ENCODE data around the gene ZFTA. TPM values are rescaled to one million over a fixed set of nuclear protein-coding genes. Genes with fewer than 3 reads are reported as not detected.
"Not testable (repeated sequence)": the region's sequence is repeated elsewhere in the genome, so short reads cannot be mapped to it uniquely, and the experiment has no call there.

ZFTA gene
- total RNA-seq, 1 donor = 14.5 TPM

DNA sequence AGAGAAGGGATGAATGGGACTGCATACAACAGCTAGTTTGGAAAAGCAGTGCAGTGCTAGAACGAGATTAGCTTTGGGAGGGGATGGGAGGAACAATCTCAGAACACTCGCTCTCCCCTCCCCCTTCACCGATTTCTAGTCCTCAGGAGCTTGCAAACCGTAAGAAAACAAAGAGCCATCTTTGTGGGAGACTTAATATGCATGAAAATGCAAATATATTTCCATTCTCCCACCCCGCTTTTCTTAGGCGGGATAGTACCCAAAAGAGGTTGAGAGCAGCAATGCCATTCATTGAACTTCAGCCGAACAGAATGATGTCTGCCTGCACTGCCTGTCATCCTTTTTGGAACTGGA is 45.8 kb upstream of the ZFTA start:
- Histone ChIP-seq H3K4me3 (ENCODE audit: insufficient read depth, low read length) (peak overlapping the region; percentile 94), H3K27ac (ENCODE audit: low read depth, low read length) (peak overlapping the region; percentile 58), H4K20me1 (ENCODE audit: insufficient read depth, low read length) (peaks cover 36% of the 10 kb centered on the region), H3K4me1 (ENCODE audit: insufficient read depth, low read length) (peaks cover 19% of the 10 kb centered on the region), H3K79me2 (ENCODE audit: insufficient read depth, low read length) (peaks cover 45% of the 10 kb centered on the region), H3K27me3 (ENCODE audit: insufficient read depth, low read length) (no peaks in the 10 kb centered on the region), H3K36me3 (ENCODE audit: insufficient read depth, low read length) (peaks cover 26% of the 10 kb centered on the region), H3K4me2 (ENCODE audit: insufficient read depth, low read length) (peak overlapping the region; percentile 79), H3K9me3 (ENCODE audit: low read depth, low read length) (no peaks in the 10 kb centered on the region), H2AFZ (ENCODE audit: low read length) (peak overlapping the region; percentile 82)
- TF ChIP-seq CTCF (IDR thresholded peaks at IDR 0.05; ENCODE audit: extremely low read depth, low read depth, low read length) = no peak
- peak; percentile 86 for DNase-seq (ENCODE audit: insufficient read length, low spot score, missing footprints)

GRCh38 chr11:63813563-63814382 is 45.2 kb upstream of the ZFTA start:
- H3K36me3 ChIP-seq (ENCODE audit: insufficient read depth, low read length) = peaks cover 22% of the 10 kb centered on the region
- DNase-seq (ENCODE audit: insufficient read length, low spot score, missing footprints) = peak; percentile 95

DNA sequence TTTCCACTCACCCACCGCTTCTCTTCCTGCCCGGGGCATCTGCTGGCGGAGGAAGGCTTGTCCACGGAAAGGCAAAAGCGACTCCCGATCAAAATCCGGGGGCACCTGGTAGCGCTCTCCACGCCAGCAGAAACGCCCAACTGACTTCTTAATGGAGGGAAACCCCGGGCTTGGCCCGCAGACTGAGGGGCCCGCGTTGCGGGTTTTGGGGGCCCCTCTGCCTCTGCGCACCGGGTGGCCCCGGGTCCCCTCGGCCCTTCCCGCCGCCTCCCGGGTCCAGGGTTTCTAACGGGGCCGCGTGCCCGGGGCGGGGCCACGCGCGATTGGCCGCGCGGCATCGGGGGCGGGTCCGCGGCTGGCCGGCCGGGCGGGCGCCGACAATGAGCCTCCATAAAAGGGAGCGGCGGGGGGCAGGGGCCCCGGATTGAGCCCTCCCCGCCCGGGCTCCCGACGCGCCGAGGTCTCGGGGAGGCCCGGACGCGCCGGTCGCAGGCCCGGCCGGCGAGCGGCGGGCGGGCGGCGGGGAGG is 44.5 kb upstream of the ZFTA start, which contains the start of gene SPINDOC:
SPINDOC (plus strand) TSS at position 422 of the 528 bp plus-strand sequence. CDS start 231 bp downstream, outside the sequence.
- DNase-seq (ENCODE audit: insufficient read length, low spot score, missing footprints) = peak; percentile 100
- Histone ChIP-seq H2AFZ (ENCODE audit: low read length) (peak within 1 kb of the TSS; percentile 93), H3K27ac (ENCODE audit: low read depth, low read length) (peak within 1 kb of the TSS; percentile 58), H3K79me2 (ENCODE audit: insufficient read depth, low read length) (peaks cover 45% of the 10 kb centered on the region), H3K27me3 (ENCODE audit: insufficient read depth, low read length) (no peaks in the 10 kb centered on the region), H3K4me3 (ENCODE audit: insufficient read depth, low read length) (peak within 1 kb of the TSS; percentile 94), H4K20me1 (ENCODE audit: insufficient read depth, low read length) (peaks cover 36% of the 10 kb centered on the region), H3K36me3 (ENCODE audit: insufficient read depth, low read length) (peaks cover 15% of the 10 kb centered on the region), H3K4me2 (ENCODE audit: insufficient read depth, low read length) (peak within 1 kb of the TSS; percentile 95), H3K4me1 (ENCODE audit: insufficient read depth, low read length) (peaks cover 19% of the 10 kb centered on the region), H3K9me3 (ENCODE audit: low read depth, low read length) (no peaks in the 10 kb centered on the region)
- no peak for TF ChIP-seq CTCF (IDR thresholded peaks at IDR 0.05; ENCODE audit: extremely low read depth, low read depth, low read length)

More at GRCh38 chr11:63813563-63814382, 45.2 kb upstream of the ZFTA start:
- peaks cover 19% of the 10 kb centered on the region for H3K4me1 ChIP-seq (ENCODE audit: insufficient read depth, low read length)
- no peaks in the 10 kb centered on the region for H3K9me3 ChIP-seq (ENCODE audit: low read depth, low read length)
- peak overlapping the region; percentile 58 for H3K27ac ChIP-seq (ENCODE audit: low read depth, low read length)
- H3K4me2 ChIP-seq (ENCODE audit: insufficient read depth, low read length) = peak overlapping the region; percentile 79
- H3K27me3 ChIP-seq (ENCODE audit: insufficient read depth, low read length) = no peaks in the 10 kb centered on the region
- peaks cover 36% of the 10 kb centered on the region for H4K20me1 ChIP-seq (ENCODE audit: insufficient read depth, low read length)
- no peak for TF ChIP-seq CTCF (IDR thresholded peaks at IDR 0.05; ENCODE audit: extremely low read depth, low read depth, low read length)
- H3K4me3 ChIP-seq (ENCODE audit: insufficient read depth, low read length) = peak overlapping the region; percentile 94
- peaks cover 45% of the 10 kb centered on the region for H3K79me2 ChIP-seq (ENCODE audit: insufficient read depth, low read length)
- peak overlapping the region; percentile 82 for H2AFZ ChIP-seq (ENCODE audit: low read length)

DNA sequence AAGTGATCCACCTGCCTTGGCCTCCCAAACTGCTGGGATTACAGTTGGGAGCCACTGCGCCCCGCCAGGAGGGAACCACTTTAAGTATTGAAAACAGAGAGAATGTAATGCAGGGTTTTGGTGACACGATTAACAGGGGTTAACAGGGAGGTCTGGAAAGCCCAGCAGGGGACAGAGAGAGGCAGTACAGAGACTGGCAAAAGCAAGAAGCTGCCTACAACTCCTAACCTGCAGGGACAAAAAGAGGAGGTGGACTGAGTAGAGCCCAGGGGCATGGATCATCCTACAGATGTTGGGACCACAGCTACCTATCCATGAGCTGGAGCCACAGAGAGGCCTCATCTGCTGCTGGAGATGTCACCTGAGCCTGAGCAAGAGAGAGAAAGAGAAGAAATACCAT is 42.9 kb upstream of the ZFTA start:
- Histone ChIP-seq H3K27ac (ENCODE audit: low read depth, low read length) (no peak overlapping the region), H3K9me3 (ENCODE audit: low read depth, low read length) (no peaks in the 10 kb centered on the region), H3K79me2 (ENCODE audit: insufficient read depth, low read length) (peaks cover 31% of the 10 kb centered on the region), H3K4me1 (ENCODE audit: insufficient read depth, low read length) (peaks cover 19% of the 10 kb centered on the region), H3K4me2 (ENCODE audit: insufficient read depth, low read length) (no peak overlapping the region), H3K36me3 (ENCODE audit: insufficient read depth, low read length) (peaks cover 12% of the 10 kb centered on the region), H3K4me3 (ENCODE audit: insufficient read depth, low read length) (no peak overlapping the region), H3K27me3 (ENCODE audit: insufficient read depth, low read length) (no peaks in the 10 kb centered on the region), H2AFZ (ENCODE audit: low read length) (no peak overlapping the region), H4K20me1 (ENCODE audit: insufficient read depth, low read length) (peaks cover 25% of the 10 kb centered on the region)
- TF ChIP-seq CTCF (IDR thresholded peaks at IDR 0.05; ENCODE audit: extremely low read depth, low read depth, low read length) = no peak
- no peak for DNase-seq (ENCODE audit: insufficient read length, low spot score, missing footprints)

- Histone ChIP-seq H3K4me1 (ENCODE audit: insufficient read depth, low read length) (peaks cover 18% of the 10 kb centered on the region), H4K20me1 (ENCODE audit: insufficient read depth, low read length) (peaks cover 14% of the 10 kb centered on the region), H3K79me2 (ENCODE audit: insufficient read depth, low read length) (peaks cover 19% of the 10 kb centered on the region)
- not testable (repeated sequence) for H3K4me3 ChIP-seq (ENCODE audit: insufficient read depth, low read length); H3K4me2 ChIP-seq (ENCODE audit: insufficient read depth, low read length); H3K27ac ChIP-seq (ENCODE audit: low read depth, low read length); DNase-seq (ENCODE audit: insufficient read length, low spot score, missing footprints); H3K36me3 ChIP-seq (ENCODE audit: insufficient read depth, low read length); H3K27me3 ChIP-seq (ENCODE audit: insufficient read depth, low read length); H2AFZ ChIP-seq (ENCODE audit: low read length); H3K9me3 ChIP-seq (ENCODE audit: low read depth, low read length)
Observed at GRCh38 chr11:63810383-63810782, 41.8 kb upstream of the ZFTA start.

Data from osteoblast (primary cell).